ENCODE data around the gene ZNF532.
"Not testable (repeated sequence)": the region's sequence is repeated elsewhere in the genome, so short reads cannot be mapped to it uniquely, and the experiment has no call there.

Gene ZNF532, protein sequence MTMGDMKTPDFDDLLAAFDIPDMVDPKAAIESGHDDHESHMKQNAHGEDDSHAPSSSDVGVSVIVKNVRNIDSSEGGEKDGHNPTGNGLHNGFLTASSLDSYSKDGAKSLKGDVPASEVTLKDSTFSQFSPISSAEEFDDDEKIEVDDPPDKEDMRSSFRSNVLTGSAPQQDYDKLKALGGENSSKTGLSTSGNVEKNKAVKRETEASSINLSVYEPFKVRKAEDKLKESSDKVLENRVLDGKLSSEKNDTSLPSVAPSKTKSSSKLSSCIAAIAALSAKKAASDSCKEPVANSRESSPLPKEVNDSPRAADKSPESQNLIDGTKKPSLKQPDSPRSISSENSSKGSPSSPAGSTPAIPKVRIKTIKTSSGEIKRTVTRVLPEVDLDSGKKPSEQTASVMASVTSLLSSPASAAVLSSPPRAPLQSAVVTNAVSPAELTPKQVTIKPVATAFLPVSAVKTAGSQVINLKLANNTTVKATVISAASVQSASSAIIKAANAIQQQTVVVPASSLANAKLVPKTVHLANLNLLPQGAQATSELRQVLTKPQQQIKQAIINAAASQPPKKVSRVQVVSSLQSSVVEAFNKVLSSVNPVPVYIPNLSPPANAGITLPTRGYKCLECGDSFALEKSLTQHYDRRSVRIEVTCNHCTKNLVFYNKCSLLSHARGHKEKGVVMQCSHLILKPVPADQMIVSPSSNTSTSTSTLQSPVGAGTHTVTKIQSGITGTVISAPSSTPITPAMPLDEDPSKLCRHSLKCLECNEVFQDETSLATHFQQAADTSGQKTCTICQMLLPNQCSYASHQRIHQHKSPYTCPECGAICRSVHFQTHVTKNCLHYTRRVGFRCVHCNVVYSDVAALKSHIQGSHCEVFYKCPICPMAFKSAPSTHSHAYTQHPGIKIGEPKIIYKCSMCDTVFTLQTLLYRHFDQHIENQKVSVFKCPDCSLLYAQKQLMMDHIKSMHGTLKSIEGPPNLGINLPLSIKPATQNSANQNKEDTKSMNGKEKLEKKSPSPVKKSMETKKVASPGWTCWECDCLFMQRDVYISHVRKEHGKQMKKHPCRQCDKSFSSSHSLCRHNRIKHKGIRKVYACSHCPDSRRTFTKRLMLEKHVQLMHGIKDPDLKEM (N-terminal part only)

DNA sequence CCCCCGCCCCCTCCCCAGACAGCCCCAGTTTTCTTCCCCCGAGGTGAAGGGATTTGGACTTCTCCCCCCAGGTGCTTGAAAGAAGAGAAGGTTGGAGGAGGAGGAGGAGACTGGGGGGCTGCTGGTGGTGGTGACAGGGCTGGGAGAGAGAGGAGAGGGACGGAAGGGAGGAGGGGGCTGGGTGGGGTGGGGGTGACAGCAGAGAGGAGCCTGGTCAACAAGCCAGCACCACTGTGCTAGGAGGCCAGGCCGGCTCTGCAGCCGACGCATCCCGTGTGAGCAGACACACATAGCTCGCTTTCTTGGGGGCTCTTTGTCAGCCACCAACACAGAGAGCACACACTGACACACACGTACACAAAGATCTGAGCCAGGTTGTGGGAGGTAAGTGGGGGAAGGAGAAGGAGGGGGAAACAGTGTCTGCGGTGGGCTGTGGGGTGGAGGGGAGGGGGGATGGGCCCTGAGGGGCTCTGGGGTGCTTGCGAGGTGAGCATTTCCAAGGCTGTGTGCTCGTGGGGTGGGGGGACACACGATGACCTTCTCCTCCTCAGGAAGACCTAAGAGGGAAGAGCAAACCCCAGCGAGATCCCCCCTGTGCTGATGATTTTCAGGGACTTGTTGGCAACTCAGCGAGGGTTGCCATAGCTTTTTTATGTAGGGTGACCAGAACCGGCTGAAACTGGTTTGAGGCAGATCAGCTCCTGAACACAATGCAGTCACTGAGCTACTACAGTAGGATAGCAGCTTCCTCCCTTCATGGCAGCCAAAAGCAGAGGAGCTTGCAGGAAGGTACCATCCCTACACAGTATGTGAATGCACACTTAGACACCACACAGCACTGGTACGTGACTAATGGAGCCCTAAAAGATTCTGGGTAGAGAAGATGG is at the start of gene ZNF532:
TSS of gene ZNF532 (plus strand) at position 732 of the 887 bp plus-strand sequence. CDS start 53,411 bp downstream, outside the sequence.
- Histone ChIP-seq H3K27ac (no peak within 1 kb of the TSS), H3K4me3 (ENCODE audit: low read depth in 1 of 2, low read length in 1 of 2) (no peak within 1 kb of the TSS), H3K9me3 (no peaks in the 10 kb centered on the region), H3K36me3 (no peaks in the 10 kb centered on the region), H3K27me3 (peaks cover 98% of the 10 kb centered on the region), H3K4me1 (ENCODE audit: control insufficient read depth in 1 of 2, insufficient read depth in 1 of 2, low read depth in 1 of 2, low read length in 1 of 2) (no peaks in the 10 kb centered on the region)
- TF ChIP-seq, protein P1, sequence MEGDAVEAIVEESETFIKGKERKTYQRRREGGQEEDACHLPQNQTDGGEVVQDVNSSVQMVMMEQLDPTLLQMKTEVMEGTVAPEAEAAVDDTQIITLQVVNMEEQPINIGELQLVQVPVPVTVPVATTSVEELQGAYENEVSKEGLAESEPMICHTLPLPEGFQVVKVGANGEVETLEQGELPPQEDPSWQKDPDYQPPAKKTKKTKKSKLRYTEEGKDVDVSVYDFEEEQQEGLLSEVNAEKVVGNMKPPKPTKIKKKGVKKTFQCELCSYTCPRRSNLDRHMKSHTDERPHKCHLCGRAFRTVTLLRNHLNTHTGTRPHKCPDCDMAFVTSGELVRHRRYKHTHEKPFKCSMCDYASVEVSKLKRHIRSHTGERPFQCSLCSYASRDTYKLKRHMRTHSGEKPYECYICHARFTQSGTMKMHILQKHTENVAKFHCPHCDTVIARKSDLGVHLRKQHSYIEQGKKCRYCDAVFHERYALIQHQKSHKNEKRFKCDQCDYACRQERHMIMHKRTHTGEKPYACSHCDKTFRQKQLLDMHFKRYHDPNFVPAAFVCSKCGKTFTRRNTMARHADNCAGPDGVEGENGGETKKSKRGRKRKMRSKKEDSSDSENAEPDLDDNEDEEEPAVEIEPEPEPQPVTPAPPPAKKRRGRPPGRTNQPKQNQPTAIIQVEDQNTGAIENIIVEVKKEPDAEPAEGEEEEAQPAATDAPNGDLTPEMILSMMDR (IDR thresholded peaks at IDR 0.05), result no peak

DNA sequence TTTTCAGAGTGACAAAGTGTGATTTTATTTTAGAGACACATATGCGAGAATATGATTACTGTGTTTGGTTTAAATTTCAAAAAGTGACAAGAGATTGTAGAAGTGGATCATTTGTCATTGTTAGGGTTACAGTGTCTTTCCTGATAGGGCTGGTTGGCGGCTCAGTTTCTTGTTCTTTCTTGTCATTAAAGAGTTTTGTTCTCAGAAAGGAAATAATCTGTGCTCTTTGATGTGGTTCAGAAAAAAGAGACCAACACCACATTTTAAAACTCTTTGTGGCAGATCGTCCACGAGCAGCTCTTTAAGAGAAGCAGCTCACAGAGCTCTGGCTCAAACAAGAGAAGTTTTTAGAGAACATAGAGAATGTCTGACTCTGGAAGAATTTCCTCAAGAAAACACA is 45.6 kb upstream of the ZNF532 start:
- Histone ChIP-seq H3K36me3 (no peaks in the 10 kb centered on the region), H3K9me3 (no peaks in the 10 kb centered on the region), H3K4me1 (ENCODE audit: control insufficient read depth in 1 of 2, insufficient read depth in 1 of 2, low read depth in 1 of 2, low read length in 1 of 2) (no peaks in the 10 kb centered on the region), H3K27me3 (no peaks in the 10 kb centered on the region), H3K4me3 (ENCODE audit: low read depth in 1 of 2, low read length in 1 of 2) (no peak overlapping the region), H3K27ac (no peak overlapping the region)
- TF ChIP-seq, protein P1 (IDR thresholded peaks at IDR 0.05), result no peak

DNA sequence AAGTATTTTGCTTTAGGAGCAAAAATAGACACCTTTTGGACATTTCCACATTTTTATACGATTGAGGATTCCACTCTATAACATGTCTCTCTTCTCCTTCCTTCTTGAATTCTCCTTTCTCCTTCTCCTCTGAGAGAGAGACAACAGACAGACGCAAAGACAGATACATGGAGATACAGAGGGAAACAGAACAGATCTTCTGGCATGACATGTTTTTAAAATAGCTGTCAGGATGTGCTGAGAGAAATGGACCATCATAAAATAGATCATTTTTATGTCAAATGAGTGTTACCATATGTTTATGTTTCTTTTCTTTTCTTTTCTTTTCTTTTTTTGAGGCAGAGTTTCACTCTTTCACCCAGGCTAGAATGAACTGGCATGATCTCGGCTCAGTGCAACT is 44.4 kb upstream of the ZNF532 start:
- Histone ChIP-seq H3K36me3 (no peaks in the 10 kb centered on the region), H3K9me3 (no peaks in the 10 kb centered on the region), H3K4me1 (ENCODE audit: control insufficient read depth in 1 of 2, insufficient read depth in 1 of 2, low read depth in 1 of 2, low read length in 1 of 2) (no peaks in the 10 kb centered on the region), H3K27me3 (no peaks in the 10 kb centered on the region), H3K27ac (no peak overlapping the region), H3K4me3 (ENCODE audit: low read depth in 1 of 2, low read length in 1 of 2) (no peak overlapping the region)
- TF ChIP-seq, protein P1 (IDR thresholded peaks at IDR 0.05), result no peak

DNA sequence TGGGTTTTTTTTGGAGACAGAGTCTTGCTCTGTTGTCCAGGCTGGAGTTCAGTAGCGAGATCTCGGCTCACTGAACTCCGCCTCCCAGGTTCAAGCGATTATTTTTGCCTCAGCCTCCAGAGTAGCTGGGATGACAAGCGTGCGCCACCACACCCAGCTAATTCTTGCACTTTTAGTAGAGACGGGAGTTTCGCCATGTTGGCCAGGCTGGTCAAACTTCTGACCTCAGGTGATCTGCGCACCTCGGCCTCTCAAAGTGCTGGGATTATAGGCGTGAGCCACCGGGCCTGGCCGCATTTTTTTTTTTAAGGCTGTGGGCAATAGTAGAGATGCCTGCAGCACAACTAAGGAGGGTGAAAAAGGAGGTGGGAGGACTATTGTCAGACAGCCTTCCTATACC is 41.7 kb upstream of the ZNF532 start:
- Histone ChIP-seq H3K27ac (no peak overlapping the region), H3K27me3 (no peaks in the 10 kb centered on the region), H3K36me3 (no peaks in the 10 kb centered on the region), H3K9me3 (no peaks in the 10 kb centered on the region), H3K4me3 (ENCODE audit: low read depth in 1 of 2, low read length in 1 of 2) (no peak overlapping the region), H3K4me1 (ENCODE audit: control insufficient read depth in 1 of 2, insufficient read depth in 1 of 2, low read depth in 1 of 2, low read length in 1 of 2) (no peaks in the 10 kb centered on the region)
- TF ChIP-seq, protein P1 (IDR thresholded peaks at IDR 0.05), result no peak

DNA sequence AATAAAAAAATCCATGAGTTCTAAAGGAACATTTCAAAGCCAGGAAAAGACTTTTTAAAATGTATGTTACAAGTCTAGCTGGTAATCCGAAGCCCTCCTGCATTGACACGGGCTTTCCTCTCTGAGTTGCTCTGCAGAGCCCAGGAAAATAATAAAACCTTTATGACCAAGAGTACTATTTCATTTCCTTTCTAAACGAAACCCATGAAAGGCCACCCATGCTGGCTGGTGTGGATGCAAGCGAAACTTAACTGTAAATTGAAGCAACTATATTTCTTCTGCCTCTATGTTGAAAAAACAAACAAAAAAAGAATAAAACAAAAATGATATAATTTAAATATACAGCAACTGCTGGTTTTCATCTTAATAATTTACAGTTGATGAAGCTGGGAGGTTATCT is 41.3 kb upstream of the ZNF532 start:
- Histone ChIP-seq H3K27ac (no peak overlapping the region), H3K4me3 (ENCODE audit: low read depth in 1 of 2, low read length in 1 of 2) (no peak overlapping the region), H3K36me3 (no peaks in the 10 kb centered on the region), H3K4me1 (ENCODE audit: control insufficient read depth in 1 of 2, insufficient read depth in 1 of 2, low read depth in 1 of 2, low read length in 1 of 2) (no peaks in the 10 kb centered on the region), H3K9me3 (no peaks in the 10 kb centered on the region), H3K27me3 (no peaks in the 10 kb centered on the region)
- TF ChIP-seq, protein P1 (IDR thresholded peaks at IDR 0.05), result no peak

DNA sequence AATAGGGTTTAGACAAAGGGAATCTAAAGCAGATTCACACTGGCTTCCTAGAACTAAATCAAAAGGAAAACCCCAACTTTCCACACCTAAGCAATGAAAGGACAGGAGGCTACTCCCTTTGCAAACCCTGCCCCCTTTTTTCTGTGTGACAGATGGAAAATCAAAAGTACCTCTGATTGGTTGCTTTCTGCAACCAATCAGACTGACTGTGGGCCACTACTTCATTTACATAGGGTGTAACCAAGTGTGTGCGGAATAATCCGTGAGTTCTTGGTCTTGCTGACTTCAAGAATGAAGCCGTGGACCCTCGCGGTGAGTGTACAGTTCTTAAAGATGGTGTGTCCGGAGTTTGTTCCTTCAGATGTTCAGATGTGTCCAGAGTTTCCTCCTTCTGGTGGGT is 37.8 kb upstream of the ZNF532 start:
- H3K27me3 ChIP-seq; H3K27ac ChIP-seq; H3K4me1 ChIP-seq (ENCODE audit: control insufficient read depth in 1 of 2, insufficient read depth in 1 of 2, low read depth in 1 of 2, low read length in 1 of 2); H3K36me3 ChIP-seq; H3K9me3 ChIP-seq; H3K4me3 ChIP-seq (ENCODE audit: low read depth in 1 of 2, low read length in 1 of 2): not testable (repeated sequence)

All from neutrophil (primary cell).